Activated CD4-positive, alpha-beta T cell treated with anti-CD3 and anti-CD28 coated beads, Interleukin-2, amount 50 U/mL, for 4 hours (primary cell): ENCODE results near the gene ALKBH3.

Source experiments
- DNase-seq, 2 experiments: peaks; one replicate each; pipeline ENCODE4 v3.0.0-alpha.2; 2020

Gene ALKBH3

GRCh38 chr11:43943372-43943930 lies 62.8 kb downstream of the ALKBH3 start:
- DNase-seq = no peak

GRCh38 chr11:43943931-43944751 lies 63.5 kb downstream of the ALKBH3 start:
- DNase-seq = no peak

GRCh38 chr11:43944761-43945311 lies 64.2 kb downstream of the ALKBH3 start:
- DNase-seq = peak; percentile 47 to 49

- no peak for DNase-seq
These were observed 66.4 kb downstream of the ALKBH3 start for GRCh38 chr11:43947003-43947500.

DNA sequence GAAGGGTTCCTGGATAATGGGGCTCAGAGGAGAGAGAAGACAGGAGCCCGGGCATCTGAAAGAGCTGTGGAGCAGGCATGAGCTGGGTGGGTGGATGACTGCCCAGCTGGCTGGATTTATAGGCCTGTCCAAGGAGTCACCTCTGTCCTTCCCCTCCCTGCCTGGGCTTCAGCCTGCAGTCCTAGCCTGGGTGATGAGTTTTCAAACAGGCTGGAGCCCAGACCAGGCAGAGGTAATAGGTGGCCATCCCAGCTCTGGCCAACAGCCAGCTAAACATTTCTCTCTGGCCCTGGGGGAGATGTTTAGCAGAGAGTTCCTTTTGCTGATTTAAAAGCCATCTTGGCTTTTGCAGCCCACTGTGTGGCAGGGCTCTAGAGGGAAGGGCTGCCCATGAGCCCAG lies 67.2 kb downstream of the ALKBH3 start:
- DNase-seq = no peak

- no peak for DNase-seq
These were observed 68.0 kb downstream of the ALKBH3 start for GRCh38 chr11:43948341-43949225.

DNA sequence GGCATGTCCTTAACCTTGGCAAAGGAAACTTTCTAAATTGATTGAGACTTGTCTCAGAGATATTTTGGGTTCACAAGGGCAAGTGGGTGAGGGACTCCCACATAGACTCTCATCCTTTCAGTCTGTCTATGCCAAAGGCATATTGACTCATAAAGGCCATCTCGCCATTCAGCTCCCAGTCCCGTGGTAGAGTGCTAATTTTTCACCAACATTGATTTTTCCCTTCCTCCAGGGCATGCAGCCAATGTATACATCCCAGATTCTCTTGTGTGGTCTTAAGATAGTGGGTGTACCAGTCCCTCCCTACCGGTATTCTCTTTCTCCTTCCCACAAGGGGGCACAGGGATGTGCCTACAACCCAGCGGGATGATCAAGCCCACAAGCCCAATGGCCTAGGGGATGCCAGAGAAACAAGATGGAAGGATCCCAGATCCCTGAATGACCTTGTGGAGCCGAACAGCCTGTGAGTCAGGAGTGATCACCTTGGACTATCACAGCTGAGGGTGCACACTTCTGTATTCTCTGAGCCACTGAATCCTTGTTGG lies 69.8 kb downstream of the ALKBH3 start:
- no peak for DNase-seq

- DNase-seq = no peak
These were observed 70.6 kb downstream of the ALKBH3 start for GRCh38 chr11:43951231-43951630.

- no peak for DNase-seq
These were observed 71.4 kb downstream of the ALKBH3 start for GRCh38 chr11:43952020-43952400.

DNA sequence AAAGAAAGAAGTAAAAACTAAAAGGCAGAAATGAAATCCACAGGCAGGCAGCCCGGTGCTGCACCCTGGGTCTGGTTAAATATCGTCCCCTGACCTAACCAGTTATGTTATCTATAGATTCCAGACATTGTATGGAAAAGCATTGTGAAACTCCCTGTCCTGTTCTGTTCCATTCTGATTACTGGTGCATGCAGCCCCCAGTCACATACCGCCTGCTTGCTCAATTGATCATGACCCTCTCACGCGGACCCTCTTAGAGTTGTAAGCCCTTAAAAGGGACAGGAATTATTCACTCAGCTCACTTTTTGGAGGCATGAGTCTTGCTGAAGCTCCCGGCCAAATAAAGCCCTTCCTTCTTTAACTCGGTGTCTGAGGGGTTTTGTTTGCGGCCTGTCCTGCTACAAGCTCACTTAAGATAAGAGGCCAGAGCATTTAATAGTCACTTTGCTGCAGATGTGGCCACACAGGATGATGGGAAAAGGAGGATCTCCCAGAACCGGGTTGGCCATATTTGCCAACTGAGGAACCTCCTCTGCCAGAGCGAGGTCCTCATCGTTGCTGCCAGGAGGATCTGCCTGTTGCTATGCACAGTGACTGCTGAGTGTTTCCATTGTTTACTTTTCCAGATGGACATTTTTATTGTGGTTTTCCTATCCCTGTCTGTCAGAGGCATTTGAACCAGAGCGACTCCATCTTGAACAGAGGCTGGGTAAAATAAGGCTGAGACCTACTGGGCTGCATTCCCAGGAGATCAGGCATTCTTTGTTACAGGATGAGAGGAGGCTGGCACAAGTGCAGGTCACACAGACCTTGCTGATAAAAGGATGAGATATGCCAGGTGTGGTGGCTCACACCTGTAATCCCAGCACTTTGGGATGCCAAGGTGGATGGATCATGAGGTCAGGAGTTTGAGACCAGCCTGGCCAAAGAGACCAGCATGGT lies 72.0 kb downstream of the ALKBH3 start:
- DNase-seq = no peak

GRCh38 chr11:43953521-43953920 lies 72.9 kb downstream of the ALKBH3 start:
- no peak for DNase-seq

DNA sequence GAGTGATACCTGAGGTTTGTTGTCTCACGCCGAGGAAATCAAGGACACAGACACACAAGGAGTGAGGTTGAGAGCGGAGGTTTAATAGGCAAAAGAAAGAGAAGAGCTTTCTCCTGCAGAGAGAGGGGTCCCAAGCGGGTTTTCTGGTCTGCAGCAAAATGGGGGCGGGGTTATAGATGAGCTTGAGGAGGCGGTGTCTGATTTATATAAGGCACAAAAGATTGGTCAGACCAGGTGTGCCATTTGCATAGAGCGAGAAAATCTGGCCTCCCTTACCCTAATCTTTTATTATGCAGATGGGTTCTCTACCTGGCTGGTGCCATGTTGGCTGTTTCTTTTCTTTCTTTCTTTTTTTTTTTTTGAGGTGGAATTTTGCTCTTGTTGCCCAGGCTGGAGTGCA lies 73.6 kb downstream of the ALKBH3 start:
- DNase-seq = no peak

DNA sequence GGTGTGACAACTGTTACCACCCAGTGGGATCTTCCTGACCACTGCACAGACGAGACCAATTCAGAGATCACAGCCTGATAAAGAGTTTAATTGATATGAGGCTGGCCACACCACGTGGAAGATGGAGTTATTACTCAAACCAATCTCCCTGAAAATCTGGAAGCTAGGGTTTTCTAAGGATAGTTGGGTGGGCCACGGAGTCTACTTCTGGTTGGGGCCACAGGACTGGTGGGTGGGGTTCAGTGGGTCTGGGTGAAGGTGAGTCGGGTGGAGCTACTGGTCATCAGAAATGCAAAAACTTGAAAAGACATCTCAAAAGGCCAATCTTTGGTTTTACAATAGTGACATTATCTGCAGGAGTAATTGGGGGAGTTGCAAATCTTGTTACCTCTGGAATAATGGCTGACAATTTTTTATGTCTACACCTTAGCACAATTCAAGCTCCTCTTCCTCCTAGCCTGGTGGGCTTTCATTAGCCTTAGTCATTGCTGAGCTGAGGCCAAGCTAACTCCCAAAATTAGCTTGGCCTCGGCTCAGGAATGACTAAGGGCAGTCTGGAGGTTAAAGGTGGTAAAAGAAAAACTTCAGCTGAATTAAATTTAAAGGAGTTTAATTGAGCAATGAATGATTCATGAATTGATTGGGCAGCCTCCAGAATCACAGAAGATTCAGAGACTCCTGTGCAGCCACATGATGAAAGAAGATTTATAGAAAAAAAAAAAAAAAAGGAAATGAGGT lies 74.9 kb downstream of the ALKBH3 start:
- no peak for DNase-seq

DNA sequence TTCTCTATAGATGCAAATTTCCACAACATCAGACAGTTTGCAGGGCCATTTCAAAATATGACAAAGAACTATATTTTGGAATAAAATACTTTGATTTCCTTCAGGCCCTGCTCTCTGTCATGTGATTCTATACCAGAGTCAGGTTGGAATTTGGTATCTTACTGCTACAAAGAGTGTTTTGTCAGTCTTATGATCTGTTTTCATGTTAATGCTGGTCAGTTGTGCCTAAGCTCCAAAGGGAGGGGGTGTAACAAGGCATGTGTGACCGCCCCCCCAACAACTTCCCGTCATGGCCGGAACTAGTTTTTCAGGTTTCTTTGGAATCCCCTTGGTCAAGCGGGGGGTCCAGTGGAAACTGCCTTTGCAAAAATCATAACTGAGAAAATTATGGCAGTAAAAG lies 76.9 kb downstream of the ALKBH3 start:
- DNase-seq = no peak

GRCh38 chr11:43959321-43959995 lies 78.8 kb downstream of the ALKBH3 start:
- DNase-seq = no peak

DNA sequence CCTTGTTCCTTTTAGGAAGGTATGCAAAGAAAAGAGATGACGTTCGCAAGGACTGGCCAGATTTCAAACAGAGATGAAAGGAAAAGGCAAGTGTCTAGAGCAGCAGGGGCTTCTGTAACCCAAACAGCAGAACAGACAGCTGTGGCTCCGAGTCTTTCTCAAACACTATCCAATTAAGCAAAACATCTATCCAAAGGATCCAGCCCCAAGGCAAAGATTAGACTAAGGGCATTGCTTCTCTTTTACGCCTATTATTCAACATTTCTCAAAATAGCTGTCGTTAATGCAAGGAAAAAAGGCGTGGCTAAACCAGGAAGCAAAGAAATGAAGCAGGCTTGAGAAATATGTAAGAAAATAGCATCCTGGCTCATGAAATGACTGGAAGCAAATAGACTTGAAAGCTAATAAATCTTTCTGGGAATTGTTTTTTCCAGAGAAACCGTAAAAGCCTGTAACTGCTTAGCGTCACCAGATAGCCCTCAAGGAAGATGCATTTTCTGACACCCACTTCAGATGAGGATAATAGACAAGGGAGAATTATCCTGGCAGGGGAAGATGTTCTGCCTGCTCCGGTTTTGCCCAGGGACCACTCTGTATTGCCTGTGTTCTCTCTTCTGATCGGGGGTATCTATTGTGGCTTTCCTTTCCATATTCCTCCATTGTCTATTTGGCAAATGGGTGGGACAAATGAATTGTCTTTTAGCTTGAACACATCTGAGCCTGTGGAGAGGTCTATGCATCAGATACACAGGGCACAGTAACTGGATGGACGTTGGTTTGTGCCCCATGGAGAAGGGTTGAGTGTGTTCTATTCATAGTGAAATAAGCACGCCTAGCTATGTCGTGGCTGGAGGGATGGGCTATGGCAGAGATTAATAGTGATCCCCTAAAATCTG lies 82.0 kb downstream of the ALKBH3 start:
- DNase-seq = no peak

DNA sequence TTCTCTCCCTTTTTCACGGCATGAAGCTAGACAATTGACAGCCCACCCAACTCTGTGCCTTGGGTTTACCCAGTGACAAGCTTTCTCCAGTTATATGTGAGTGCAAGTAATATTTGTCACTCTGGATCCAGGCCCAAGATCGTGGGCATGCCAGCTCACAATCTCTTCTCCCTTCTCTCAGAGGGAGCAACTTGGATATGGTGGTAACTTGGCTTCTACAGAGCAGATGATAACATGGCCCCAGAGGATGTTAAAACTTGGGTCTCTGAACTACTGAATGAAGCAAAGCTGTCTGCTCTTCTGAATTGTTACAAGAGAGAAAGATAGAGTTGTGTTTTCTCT lies 82.6 kb downstream of the ALKBH3 start:
- DNase-seq = no peak

- DNase-seq = no peak
These were observed 87.0 kb downstream of the ALKBH3 start for GRCh38 chr11:43967661-43968060.

GRCh38 chr11:43968719-43969118 lies 88.1 kb downstream of the ALKBH3 start:
- no peak for DNase-seq
